ENCODE data around the gene C6orf89. TPM values are rescaled to one million over a fixed set of nuclear protein-coding genes. Genes with fewer than 3 reads are reported as not detected.

C6orf89 gene, protein sequence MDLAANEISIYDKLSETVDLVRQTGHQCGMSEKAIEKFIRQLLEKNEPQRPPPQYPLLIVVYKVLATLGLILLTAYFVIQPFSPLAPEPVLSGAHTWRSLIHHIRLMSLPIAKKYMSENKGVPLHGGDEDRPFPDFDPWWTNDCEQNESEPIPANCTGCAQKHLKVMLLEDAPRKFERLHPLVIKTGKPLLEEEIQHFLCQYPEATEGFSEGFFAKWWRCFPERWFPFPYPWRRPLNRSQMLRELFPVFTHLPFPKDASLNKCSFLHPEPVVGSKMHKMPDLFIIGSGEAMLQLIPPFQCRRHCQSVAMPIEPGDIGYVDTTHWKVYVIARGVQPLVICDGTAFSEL
- 36.3 and 38.9 TPM in 2 replicates for total RNA-seq (2014; rRNA removed; shearing (Covaris generic))

DNA sequence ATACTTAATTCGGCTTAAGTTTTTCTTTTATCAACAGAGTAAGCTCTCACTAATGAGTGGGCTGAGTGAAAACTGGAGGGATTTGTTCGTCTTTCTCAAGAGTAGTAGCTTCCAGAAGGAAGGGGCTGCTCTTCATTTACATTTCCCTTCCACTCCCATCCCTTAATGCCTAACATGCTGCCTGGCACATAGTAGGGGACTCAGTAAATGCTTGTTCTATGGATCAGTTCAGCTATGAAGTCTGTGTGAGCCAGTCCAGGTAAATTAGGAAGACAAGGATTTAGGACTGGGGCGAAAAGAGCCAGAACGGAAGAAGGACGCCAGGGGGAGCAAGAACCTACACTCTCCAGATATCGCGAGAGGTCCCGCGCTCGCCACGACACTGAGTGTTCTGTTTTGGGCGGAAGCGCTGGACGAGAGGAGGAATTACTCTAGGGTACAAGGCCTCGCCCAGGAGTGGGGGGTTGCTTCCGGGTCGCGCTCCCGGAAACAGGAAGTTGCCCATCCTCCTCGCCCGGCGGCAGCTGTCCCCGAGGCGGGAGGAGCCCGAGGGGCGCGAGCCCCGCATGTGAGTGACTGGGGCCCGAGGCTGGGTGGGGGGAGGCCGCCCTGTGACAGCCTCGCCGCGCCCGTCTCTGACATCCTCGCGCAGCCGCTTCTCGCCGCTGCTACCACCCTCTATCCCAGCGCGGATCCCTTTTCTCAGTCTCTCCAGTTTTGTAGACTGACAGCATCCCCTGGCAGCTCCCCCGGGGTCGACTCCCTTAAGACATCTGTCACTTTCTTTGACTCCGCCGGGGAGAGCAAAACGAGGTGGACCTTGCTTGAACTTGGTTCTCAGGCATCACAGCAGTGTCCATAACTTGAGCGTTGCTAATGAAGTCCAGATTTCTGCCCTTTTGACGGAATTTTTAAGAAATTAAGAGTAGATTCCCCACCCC lies at the start of gene C6orf89:
Gene C6orf89, plus strand, starts transcription at position 492 of the 941 bp plus-strand sequence. CDS start 13,493 bp downstream, outside the sequence.
- peak; percentile 98 for DNase-seq (ENCODE audit: low read depth)

DNA sequence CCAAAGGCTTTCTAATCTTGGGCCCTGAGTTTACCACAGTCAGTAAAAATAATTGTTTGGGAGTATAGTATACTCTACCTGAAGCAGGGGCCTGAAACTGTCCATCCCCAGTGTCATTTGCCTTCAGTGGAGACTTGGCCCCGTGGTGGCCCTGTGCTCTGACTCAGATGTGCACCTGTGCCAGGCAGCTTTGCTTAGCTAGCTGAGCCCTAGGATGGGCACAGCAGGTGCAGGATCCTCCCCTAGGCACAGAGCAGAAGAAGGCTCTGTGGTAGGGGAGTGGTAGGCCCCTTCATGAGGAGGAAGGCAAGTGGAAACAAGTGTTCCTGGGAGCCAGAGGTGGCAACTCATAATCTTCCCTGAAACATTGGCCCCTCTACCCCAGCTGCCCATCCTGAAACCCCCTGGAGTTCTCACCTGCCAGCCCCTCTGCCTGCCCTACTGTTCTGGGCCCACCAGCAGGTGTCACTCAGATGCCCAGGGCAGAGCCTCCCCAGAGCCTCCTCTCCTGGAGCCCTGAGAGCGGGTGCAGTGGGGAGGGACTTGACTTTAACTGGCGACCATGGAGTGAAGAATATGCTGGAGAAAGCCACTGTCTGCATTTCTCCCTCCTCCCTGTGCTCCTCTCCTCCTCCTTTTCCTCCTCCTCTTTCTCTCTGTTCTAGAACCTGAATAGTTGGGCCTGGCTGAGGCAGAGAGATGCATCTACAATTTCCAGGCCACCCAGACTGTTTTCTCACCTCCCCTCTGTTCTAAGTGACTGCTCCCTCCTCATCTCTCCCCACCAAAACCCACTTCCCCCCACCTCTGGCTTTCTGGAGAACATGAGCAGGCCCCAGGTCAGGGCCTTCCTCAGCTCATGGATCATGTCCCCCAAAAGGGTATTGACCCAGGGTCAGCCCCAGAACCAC lies 49.4 kb upstream of the C6orf89 start:
- DNase-seq (ENCODE audit: low read depth) = no peak

DNA sequence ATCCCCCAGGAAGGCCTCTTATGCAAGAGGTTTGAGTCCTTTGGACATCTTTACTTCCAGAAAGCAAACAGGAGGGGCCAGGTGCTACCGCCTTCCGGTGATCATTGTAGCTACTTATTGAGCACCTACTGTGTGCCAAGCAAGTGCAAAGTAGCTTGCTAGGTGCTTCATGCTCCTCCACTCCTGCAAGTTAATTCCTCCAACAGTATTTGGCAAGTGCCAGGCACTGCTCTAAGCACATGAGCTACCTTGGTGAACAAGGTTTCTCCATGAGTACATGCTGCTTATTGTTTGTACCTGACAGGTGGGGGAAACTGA lies 48.8 kb upstream of the C6orf89 start:
- no peak for DNase-seq (ENCODE audit: low read depth)

DNA sequence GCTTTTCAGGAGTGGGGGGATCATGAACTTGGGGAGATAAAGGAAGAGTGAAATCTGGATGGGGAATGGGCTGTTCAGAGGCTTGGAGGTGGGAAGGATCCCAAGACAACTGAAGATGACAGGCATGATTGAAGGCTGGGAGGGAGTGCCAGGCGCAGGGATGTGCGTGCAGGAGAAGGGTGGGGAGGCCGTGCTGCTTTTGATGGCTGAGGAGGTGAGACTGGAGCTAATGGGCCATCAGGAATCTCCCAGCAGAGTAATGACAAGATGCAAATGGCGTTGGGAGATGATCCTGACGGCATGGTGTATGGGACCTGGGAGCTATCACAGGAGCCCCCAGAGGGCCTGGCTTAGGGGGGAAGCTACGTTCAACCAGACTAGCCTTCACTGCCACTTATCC lies 48.1 kb upstream of the C6orf89 start:
- DNase-seq (ENCODE audit: low read depth) = no peak

DNA sequence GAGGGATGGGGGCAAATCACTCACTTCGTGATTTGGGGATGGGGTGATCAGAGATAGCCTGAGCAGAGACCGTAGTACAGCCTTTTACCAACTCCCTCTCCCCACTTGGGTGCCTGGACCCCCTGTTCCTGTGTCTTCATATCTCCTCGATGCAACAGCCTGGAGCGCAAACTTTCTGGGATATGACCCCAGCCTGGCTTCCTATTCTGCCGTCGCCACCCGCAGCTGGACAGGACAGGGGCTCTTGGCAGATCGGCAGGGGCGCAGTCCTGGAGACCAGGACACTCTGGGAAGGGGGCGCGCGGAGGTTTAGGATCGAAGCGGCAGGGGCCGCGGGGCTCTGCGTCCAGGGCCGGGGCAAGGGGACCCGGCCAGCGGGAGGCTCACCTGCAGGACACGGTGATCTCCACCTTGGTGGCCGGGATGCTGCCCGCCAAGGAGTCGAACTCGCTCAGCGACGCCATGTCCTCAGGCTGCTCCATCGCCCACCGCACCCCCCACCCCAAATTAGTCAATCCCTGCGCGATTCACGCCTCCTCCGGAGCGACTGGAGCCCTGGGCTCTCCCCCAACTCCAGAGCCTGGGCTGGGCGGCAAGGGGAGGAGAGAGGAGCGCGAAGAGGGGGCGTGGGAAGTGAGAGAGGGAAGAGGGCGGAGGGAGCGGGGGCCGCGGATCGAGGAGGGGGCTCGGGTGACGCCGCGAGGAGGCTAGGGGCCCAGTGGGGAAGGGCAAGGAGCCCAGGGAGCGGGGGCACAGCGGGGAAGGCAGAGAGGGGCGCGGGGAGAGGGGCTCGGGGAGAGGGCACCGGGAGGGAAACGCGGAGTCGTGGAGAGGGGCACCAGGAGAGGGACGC lies 46.6 kb upstream of the C6orf89 start, which contains the start of gene CPNE5:
Gene CPNE5, minus strand, starts transcription at position 549 of the 853 bp plus-strand sequence. Its CDS starts 67 bp downstream, at position 482.
- DNase-seq (ENCODE audit: low read depth) = no peak

DNA sequence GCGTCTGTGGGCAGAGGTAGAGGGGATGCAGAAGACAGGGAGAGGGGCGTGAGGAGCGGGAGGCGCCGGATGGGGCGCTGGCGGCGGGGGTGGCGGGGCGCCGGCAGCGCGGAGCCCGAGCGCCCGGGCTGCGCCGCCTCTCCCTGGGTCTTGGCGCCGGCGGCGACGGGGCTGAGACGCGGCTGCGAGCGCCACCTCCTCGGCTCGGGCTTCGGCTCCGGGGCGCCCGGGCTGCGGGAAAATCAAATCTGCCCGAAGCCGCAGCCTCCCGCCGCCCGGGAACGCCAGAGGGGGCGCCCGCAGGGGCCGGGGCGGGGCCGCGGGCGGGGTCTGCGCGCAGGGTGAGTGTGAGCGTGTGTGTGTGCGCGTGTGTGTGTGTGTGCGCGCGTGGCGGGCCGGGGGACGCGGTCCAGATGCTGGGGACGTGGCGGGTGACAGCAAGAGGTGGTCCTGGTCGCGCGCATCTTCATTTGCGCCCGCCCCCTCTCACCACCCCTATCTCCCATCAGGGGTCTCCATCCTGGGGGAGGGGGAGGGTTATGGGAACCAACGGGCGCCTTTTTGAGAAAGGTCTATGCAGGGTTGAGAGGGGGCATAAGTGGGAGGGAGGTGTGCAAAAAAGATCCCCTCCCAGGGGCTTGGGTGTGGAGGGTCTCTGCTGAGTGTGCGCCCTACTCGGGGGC lies 45.9 kb upstream of the C6orf89 start:
- no peak for DNase-seq (ENCODE audit: low read depth)

DNA sequence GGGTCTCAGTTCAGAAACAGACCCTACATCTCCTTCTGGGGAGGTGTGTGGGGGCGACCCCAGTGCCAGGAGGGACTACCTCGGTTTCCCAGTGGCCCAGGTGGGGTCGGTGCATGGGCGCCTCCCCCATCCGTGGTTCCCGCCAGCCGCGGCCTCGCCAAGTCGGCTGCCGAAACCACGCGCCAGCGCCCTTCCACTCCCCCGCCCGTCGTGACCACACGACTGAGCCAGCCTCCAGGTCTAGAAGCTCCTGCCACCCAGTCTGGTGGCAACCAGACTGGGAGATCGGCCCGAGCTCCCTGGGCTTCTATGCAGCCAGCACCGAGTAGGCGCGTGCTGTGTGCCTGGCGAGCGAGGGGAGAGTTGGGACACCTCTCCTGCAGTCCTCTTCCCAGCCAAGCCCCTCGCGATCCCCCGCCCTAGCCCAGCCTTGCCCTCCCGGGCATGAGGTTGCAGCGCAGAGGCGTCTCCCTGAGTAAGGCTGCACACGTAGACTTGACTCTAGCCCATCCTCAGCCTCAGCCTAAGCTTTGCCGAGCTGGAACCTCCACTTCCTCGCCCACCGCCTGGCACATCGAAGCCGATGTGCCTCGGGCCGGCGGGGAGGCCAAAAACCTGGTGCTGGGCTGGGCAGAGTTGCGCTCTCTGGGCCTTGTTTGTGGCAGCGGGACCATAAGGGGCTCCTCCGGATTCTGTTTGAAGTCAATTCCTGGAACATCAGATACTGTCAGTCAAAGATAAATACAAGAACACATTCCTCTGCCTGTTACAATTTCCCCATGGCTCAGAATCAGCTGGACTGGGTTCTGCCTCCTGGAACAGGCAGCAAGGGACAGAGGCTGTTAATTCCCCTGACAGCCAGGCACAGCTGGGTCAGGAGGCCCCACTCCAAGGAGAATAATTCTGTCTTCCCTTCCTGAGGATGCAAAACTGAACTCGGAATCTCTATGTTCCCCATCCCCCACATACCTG lies 45.0 kb upstream of the C6orf89 start:
- no peak for DNase-seq (ENCODE audit: low read depth)

DNA sequence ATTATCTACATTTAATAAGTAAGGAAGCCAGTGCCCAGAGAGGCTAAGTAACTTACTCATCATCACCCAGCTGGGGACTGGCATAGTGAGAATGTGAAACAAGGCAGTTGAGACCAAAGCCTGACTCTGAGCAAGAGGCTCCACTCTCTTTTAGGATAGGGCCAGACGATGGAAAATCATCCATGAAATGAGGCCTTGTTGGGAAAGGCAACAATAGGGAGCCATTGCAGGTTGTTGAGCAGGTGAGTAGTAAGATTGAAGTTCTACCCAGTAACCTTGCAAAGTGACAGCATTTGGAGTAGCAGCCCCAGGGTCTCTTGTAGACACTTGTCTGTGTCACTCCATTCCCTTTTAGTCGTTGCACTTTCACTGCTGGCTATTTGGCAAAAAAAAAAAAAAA lies 44.0 kb upstream of the C6orf89 start:
- no peak for DNase-seq (ENCODE audit: low read depth)

DNA sequence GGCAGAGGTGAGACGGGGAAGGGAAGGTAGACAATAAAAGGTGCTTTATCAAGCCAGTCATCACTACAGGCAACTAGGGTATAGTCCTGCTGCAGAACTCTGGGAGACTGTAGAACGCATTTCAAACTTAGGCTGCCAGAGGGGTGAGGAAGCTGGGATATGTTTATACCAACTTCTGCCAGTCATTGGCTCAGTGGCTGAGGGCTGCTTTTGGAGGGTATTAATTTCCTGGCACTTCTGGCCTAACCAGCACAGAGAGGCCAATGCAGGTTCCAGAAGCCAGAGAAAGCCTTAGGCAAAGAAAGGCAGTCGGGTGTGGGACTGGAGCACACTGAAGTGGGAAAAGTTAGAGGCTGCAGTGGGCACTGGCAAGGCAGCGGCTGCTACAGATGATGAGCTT lies 42.6 kb upstream of the C6orf89 start:
- DNase-seq (ENCODE audit: low read depth) = no peak

DNA sequence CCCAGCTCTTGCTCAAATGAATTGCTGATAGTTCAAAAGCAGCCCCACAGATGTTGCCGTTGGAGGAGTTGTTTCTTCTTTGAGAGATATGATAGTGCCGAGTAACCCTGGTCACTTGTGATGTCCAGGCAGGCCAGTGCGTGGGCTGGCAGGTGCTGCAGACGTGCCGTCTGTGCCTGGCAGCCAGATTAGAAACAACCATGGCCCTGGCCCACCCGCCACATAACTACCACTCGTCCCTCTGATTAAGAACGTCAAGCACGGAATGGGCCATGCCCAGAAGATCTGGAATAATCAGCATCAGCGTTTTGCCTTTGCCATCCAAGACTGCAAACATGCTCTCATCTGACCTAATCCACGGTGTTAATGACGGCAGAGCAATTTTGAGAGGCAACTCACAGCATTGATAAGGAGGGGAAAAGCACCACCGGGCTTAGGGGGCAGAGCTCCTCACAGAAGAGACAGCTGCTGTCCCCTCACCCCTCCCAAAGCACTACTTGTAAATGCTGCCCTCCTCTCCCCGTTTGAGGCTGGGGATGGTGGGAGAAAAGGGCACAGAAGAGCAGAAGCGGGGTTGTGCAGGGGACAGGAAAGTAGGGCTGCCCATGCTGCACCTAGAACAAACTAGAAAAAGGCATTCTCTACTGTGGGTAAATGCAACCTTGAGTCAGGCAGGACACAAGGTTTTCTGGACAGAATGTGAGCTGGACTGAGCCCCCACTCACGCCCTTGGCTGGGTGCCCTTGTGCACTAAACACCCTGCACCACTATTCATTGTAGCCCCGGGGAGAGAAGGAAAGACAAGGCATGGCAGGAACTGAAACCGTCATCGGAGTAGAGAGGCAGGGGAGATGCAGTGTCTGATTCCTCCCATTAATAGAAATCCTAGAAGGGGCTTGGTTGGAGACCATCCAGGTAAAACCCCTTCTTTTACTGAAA lies 41.3 kb upstream of the C6orf89 start:
- DNase-seq (ENCODE audit: low read depth) = no peak

DNA sequence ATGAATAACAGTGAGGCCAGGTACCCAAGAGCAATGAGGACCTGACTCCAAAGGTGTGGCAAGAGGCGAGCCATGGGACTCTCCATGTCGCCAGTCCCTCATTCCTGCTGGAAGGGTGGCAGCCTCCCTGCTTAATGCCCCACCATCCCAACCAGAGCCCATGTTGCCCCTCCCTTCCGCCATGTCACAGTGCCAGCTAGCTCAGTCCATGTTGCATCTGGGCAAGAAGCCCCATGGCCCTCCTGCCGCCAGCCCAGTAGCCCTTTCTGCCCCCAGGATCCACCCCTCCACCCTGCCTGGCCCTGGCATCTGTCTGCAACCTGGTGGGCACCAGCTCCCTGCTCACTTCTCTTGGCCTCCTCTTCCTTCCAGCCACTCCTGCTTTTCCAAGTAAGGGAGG lies 40.5 kb upstream of the C6orf89 start:
- DNase-seq (ENCODE audit: low read depth) = no peak

DNA sequence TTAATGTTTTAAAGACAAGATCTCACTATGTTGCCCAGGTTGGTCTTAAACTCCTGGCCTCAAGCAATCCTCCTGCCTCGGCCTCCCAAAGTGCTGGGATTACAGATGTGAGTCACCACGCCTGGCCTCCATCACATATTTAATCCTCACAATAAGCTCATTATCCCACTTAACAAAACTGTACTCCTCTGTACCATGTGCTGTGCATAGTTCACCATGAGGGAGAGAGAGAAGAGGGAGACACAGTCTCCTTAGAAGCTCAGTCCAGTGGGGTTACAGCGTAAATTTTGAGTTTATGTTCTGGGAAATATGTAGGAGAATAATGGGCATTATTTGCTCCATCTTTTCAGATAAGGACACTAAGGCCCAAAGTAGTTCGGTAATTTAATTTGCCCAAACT lies 38.6 kb upstream of the C6orf89 start:
- no peak for DNase-seq (ENCODE audit: low read depth)

DNA sequence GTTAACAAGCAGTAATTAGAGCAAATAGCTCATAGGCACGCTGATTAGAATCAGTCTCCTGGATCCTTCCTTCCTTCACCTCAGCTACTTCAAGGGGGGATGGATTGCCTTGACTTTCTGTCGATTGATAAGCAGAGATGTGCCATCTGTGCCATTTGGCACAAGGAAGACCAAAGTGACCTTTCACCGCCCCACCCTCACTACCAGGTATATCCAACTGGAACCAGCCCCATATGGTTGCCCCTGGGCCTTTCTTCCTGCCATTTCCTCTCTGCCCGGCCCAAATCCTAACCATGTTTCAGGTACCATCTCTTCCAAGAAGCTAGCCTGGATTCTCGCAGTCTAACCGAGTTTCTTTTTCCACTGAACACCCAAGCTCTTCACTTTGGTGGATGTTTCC lies 37.8 kb upstream of the C6orf89 start:
- no peak for DNase-seq (ENCODE audit: low read depth)

DNA sequence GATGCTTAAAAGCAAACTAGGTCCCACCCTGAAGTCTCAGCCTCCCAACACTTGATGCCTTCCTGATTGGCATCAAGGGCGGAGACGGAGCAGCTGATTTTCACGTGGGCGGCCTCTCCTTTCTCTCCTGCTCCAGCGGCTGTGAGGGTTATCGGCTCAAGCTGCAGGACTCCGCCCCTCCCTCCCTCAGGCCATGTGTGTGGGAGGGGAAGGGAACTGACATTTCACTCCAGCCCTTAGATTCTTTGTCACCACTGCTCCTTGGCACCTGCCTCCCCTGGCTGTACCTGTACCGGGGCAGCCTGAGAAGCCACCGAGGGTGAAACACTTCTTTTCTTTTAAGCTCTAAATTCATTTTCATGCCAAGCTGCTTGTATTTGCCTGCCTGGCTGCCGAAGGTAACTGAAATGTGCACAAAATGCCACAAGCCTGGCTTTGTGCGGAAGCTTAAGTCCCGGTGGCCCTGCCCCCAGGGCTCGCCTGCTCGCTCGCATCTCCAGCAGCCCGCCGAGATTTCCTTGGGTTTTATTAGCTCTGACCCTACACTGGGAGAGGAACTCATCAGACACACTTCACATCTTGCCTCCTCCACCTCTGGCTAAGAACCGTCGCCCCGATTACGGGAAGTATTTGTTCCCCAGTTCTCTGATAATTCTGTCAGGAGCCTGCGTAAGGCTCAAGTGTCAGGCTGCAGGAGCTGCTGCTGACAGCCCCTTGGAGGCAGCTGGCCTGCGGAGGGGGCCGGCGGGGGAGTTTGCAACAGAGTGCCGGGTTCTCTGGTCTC lies 36.9 kb upstream of the C6orf89 start:
- DNase-seq (ENCODE audit: low read depth) = no peak

DNA sequence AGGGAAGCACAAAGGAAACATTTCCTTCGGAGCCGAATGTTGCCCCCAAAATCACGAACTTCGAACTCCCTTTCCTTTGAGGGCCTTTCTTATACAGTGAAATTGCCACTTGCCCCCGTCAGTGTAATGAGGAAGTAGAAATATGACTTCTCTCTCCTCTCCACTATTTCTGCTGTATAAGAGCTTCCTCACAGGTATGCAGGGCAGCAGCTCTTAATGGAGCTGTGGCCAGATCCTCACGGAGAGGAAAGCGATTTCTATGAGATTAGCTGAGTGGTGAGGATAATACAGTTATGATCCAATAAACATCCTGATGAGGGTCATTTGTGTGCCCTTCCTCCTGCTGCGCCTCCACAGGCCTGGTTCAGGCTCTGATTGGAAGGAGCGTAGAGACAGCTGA lies 35.7 kb upstream of the C6orf89 start:
- no peak for DNase-seq (ENCODE audit: low read depth)

DNA sequence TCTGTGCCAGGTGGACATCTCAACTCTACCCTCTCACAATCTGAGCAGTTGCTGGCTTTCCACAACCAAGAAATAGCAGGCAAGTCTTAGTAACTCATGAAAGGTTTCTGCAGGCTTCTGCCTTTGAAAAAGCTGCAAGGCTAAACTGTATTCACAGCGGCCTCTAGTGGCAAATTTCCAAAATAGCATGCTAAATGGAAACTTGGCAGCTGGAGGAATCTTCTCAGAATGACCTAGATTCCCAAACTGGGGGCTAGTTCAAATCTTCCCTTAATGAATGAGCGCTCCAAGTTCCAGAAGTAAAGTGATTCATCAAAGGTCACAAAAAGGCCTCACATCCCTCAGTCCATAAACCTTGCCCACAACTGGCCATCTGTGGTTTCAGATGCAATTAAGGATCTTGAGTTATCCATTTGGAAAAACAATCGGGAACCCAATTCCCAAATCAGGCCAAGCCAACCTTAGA lies 34.6 kb upstream of the C6orf89 start:
- DNase-seq (ENCODE audit: low read depth) = peak; percentile 72

DNA sequence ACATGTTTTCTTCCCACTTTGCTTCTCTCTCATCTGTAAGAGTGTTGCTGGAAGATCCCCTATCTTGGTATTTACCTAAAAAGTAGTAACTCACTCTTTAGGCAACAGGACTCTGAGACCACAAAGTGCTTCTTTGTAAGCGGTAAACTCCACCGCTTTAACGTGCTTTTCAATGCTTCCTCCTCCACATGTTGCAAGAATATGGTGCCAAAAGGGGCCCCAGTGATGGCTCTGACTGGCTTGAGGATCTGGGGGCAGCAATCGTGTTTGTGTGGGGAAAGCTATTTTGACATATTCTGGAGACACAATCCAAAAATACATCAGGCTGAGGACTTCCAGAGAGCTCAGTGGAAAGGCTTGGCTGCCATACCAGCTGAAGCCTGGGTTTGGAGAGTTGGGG lies 34.1 kb upstream of the C6orf89 start:
- peak; percentile 17 for DNase-seq (ENCODE audit: low read depth)
